Endodermal cell (in vitro differentiated cells): ENCODE results near the gene FAAP20. TPM values are rescaled to one million over a fixed set of nuclear protein-coding genes. Genes with fewer than 3 reads are reported as not detected.

Experiments used
- DNase-seq: peaks from one replicate; pipeline ENCODE4 v3.0.0-alpha.2; 2017
- H3K27ac ChIP-seq: 2 replicates; pipeline ENCODE4 v1.5.1; 2013; ENCODE audit warnings: mild to moderate bottlenecking, low read depth, low read length, moderate library complexity
- H3K27me3 ChIP-seq: 2 replicates; pipeline ENCODE4 v1.6.1; 2013; ENCODE audit warnings: mild to moderate bottlenecking, low read length, moderate library complexity; ENCODE audit not compliant: insufficient read depth, control insufficient read depth, poor library complexity, severe bottlenecking
- H3K36me3 ChIP-seq: 2 replicates; pipeline ENCODE4 v1.7.0; 2013; ENCODE audit warnings: mild to moderate bottlenecking, low read length, moderate library complexity; ENCODE audit not compliant: control insufficient read depth, insufficient read depth
- H3K4me1 ChIP-seq: one replicate; pipeline ENCODE4 v1.7.0; 2013; ENCODE audit warnings: low read length; ENCODE audit not compliant: control insufficient read depth, insufficient read depth
- H3K4me3 ChIP-seq: 2 replicates; pipeline ENCODE4 v1.5.1; 2013; ENCODE audit warnings: mild to moderate bottlenecking, low read length, moderate library complexity
- H3K9ac ChIP-seq: 2 replicates; pipeline ENCODE4 v1.6.1; 2013; ENCODE audit warnings: mild to moderate bottlenecking, low read length, moderate library complexity; ENCODE audit not compliant: poor library complexity, severe bottlenecking; ENCODE audit errors: extremely low read depth
- H3K9me3 ChIP-seq: 2 replicates; pipeline ENCODE4 v1.6.1; 2013; ENCODE audit warnings: mild to moderate bottlenecking, low read length, moderate library complexity; ENCODE audit not compliant: control insufficient read depth
- H3K27ac Mint-ChIP-seq: 2 replicates; pipeline ENCODE4 v1.8.0; 2020; ENCODE audit warnings: mixed read lengths
- H3K27me3 Mint-ChIP-seq: 2 replicates; pipeline ENCODE4 v1.8.0; 2021; ENCODE audit warnings: mild to moderate bottlenecking, mixed read lengths; ENCODE audit not compliant: insufficient read depth
- H3K36me3 Mint-ChIP-seq: 2 replicates; pipeline ENCODE4 v1.8.0; 2020; ENCODE audit warnings: low read depth, mixed read lengths
- H3K4me1 Mint-ChIP-seq: 2 replicates; pipeline ENCODE4 v1.8.0; 2020; ENCODE audit warnings: mixed read lengths
- H3K4me3 Mint-ChIP-seq: 2 replicates; pipeline ENCODE4 v1.8.0; 2020; ENCODE audit warnings: mild to moderate bottlenecking, moderate library complexity, mixed read lengths
- H3K9me3 Mint-ChIP-seq: 2 replicates; pipeline ENCODE4 v1.8.0; 2020; ENCODE audit warnings: mild to moderate bottlenecking, mixed read lengths
- whole genome bisulfite sequencing, 2 experiments: methylation state at CpG; one replicate each; pipeline versions ENCODE4 v1.1.5 to v1.1.7; 2013; ENCODE audit warnings: missing lambda C conversion rate in 2 of 2, mixed read lengths in 1 of 2; ENCODE audit not compliant: insufficient coverage in 1 of 2, insufficient read length in 1 of 2; 5-methylcytosine and 5-hydroxymethylcytosine counted together
- total RNA-seq, 2 donors: library from RNA; stranded (reverse); fragmentation: NEBNext Ultra II Directional in 1 of 2; extraction: Animal tissue kit (Norgen Biotek cat#: 25700) in 1 of 2; gene quantifications; 2 replicates in 1 of 2; 3 replicates in 1 of 2; pipeline ENCODE4 v1.2.1, GENCODE V29; 2021
- TF ChIP-seq, protein P1 (sequence below): fragments of 200-600 bp; sonication (generic); conservative IDR thresholded peaks from 2 replicates; pipeline ENCODE4 v1.5.0; 2021; ENCODE audit warnings: antibody characterized with exemption, mild to moderate bottlenecking

Gene FAAP20
- total RNA-seq, 2 donors from 2014 or later = 126 to 154 TPM

GRCh38 chr1:2176615-2177014 lies 18.0 kb downstream of the FAAP20 start:
- no peak overlapping the region for H3K27ac ChIP-seq
- H3K9me3 ChIP-seq = no peaks in the 10 kb centered on the region
- 92 to 97% methylated on average over 2 to 10 of the region's 10 CpGs for WGBS, 2 experiments
- H3K36me3 Mint-ChIP-seq = peaks cover 59% of the 10 kb centered on the region
- H3K27ac Mint-ChIP-seq = no peak overlapping the region
- no peak for DNase-seq
- no peaks in the 10 kb centered on the region for H3K9me3 Mint-ChIP-seq
- TF ChIP-seq, protein P1, sequence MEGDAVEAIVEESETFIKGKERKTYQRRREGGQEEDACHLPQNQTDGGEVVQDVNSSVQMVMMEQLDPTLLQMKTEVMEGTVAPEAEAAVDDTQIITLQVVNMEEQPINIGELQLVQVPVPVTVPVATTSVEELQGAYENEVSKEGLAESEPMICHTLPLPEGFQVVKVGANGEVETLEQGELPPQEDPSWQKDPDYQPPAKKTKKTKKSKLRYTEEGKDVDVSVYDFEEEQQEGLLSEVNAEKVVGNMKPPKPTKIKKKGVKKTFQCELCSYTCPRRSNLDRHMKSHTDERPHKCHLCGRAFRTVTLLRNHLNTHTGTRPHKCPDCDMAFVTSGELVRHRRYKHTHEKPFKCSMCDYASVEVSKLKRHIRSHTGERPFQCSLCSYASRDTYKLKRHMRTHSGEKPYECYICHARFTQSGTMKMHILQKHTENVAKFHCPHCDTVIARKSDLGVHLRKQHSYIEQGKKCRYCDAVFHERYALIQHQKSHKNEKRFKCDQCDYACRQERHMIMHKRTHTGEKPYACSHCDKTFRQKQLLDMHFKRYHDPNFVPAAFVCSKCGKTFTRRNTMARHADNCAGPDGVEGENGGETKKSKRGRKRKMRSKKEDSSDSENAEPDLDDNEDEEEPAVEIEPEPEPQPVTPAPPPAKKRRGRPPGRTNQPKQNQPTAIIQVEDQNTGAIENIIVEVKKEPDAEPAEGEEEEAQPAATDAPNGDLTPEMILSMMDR = no peak
- no peaks in the 10 kb centered on the region for H3K27me3 ChIP-seq
- H3K9ac ChIP-seq = no peak overlapping the region
- peaks cover 17% of the 10 kb centered on the region for H3K36me3 ChIP-seq
- no peak overlapping the region for H3K4me3 Mint-ChIP-seq
- no peaks in the 10 kb centered on the region for H3K4me1 Mint-ChIP-seq
- no peaks in the 10 kb centered on the region for H3K4me1 ChIP-seq
- H3K27me3 Mint-ChIP-seq = no peaks in the 10 kb centered on the region
- H3K4me3 ChIP-seq = no peak overlapping the region

GRCh38 chr1:2175681-2176454 lies 18.7 kb downstream of the FAAP20 start:
- no peaks in the 10 kb centered on the region for H3K9me3 Mint-ChIP-seq
- no peaks in the 10 kb centered on the region for H3K4me1 Mint-ChIP-seq
- no peak overlapping the region for H3K4me3 Mint-ChIP-seq
- H3K36me3 Mint-ChIP-seq = peaks cover 62% of the 10 kb centered on the region
- H3K4me3 ChIP-seq = no peak overlapping the region
- H3K27ac Mint-ChIP-seq = peak overlapping the region; percentile 77
- no peak overlapping the region for H3K27ac ChIP-seq
- TF ChIP-seq, protein P1 = no peak
- no peaks in the 10 kb centered on the region for H3K4me1 ChIP-seq
- peaks cover 17% of the 10 kb centered on the region for H3K36me3 ChIP-seq
- WGBS, 2 experiments = 94 to 98% methylated on average over 42 of the region's 42 CpGs
- no peaks in the 10 kb centered on the region for H3K27me3 Mint-ChIP-seq
- H3K9ac ChIP-seq = no peak overlapping the region
- no peak for DNase-seq
- no peaks in the 10 kb centered on the region for H3K9me3 ChIP-seq
- H3K27me3 ChIP-seq = no peaks in the 10 kb centered on the region

GRCh38 chr1:2175055-2175414 lies 19.5 kb downstream of the FAAP20 start:
- Histone ChIP-seq H3K9ac (no peak overlapping the region), H3K27ac (no peak overlapping the region), H3K9me3 (no peaks in the 10 kb centered on the region), H3K36me3 (peaks cover 12% of the 10 kb centered on the region), H3K4me1 (no peaks in the 10 kb centered on the region), H3K27me3 (no peaks in the 10 kb centered on the region), H3K4me3 (no peak overlapping the region)
- WGBS, 2 experiments = 95% methylated on average over 6 to 9 of the region's 9 CpGs
- no peak overlapping the region for H3K27ac Mint-ChIP-seq
- H3K36me3 Mint-ChIP-seq = peaks cover 62% of the 10 kb centered on the region
- no peak overlapping the region for H3K4me3 Mint-ChIP-seq
- no peaks in the 10 kb centered on the region for H3K9me3 Mint-ChIP-seq
- TF ChIP-seq, protein P1 = no peak
- H3K27me3 Mint-ChIP-seq = no peaks in the 10 kb centered on the region
- no peak for DNase-seq
- no peaks in the 10 kb centered on the region for H3K4me1 Mint-ChIP-seq
